AG04449 (cell line): Measurements from ENCODE around the gene MAP2K4.

ENCODE experiments used
- CTCF ChIA-PET: fragments of 350-600 bp; formaldehyde crosslinking; extraction: SDS; loops from one replicate; lab custom pipeline; 2021; ENCODE audit warnings: antibody characterized with exemption; lab: Yijun Ruan, JAX
- POLR2A ChIA-PET: fragments of 400-600, 350-600 bp; formaldehyde crosslinking; extraction: SDS; loops from one replicate; lab custom pipeline; 2020; ENCODE audit warnings: antibody characterized with exemption, inconsistent platforms; lab: Yijun Ruan, JAX
- DNase-seq: peaks from one replicate; pipeline ENCODE4 v3.0.0-alpha.2; 2010; ENCODE audit warnings: low read depth, low spot score
- H3K4me3 ChIP-seq: 2 replicates; pipeline ENCODE4 v1.5.1; 2011; ENCODE audit warnings: low read depth, mild to moderate bottlenecking, control low read depth, low read length
- TF ChIP-seq, protein P1 (sequence below): IDR thresholded peaks from one replicate; pipeline ENCODE4 v1.5.1; 2011; ENCODE audit warnings: mild to moderate bottlenecking, moderate library complexity, low read length, control low read depth, inconsistent platforms; ENCODE audit not compliant: insufficient read depth; ENCODE audit errors: missing control alignments

The MAP2K4 gene

GRCh38 chr17:11986942-11987329, 33.7 kb upstream of the MAP2K4 start:
- no peak overlapping the region for H3K4me3 ChIP-seq
- CTCF ChIA-PET: interaction anchor here (0.6 to 4.0 kb wide), 15 partner anchors 9 to 1355 kb away, joined by 3 to 37 read pairs (median 5); partner anchors contain the start of genes MAP2K4 and ZNF18
- DNase-seq: no peak
- TF ChIP-seq, protein P1, sequence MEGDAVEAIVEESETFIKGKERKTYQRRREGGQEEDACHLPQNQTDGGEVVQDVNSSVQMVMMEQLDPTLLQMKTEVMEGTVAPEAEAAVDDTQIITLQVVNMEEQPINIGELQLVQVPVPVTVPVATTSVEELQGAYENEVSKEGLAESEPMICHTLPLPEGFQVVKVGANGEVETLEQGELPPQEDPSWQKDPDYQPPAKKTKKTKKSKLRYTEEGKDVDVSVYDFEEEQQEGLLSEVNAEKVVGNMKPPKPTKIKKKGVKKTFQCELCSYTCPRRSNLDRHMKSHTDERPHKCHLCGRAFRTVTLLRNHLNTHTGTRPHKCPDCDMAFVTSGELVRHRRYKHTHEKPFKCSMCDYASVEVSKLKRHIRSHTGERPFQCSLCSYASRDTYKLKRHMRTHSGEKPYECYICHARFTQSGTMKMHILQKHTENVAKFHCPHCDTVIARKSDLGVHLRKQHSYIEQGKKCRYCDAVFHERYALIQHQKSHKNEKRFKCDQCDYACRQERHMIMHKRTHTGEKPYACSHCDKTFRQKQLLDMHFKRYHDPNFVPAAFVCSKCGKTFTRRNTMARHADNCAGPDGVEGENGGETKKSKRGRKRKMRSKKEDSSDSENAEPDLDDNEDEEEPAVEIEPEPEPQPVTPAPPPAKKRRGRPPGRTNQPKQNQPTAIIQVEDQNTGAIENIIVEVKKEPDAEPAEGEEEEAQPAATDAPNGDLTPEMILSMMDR: peak; percentile 20
- POLR2A ChIA-PET: interaction anchor here (1.0 kb wide), 1 partner anchor 10 kb away, joined by 3 read pairs; the partner anchor contains the start of gene ZNF18

DNA sequence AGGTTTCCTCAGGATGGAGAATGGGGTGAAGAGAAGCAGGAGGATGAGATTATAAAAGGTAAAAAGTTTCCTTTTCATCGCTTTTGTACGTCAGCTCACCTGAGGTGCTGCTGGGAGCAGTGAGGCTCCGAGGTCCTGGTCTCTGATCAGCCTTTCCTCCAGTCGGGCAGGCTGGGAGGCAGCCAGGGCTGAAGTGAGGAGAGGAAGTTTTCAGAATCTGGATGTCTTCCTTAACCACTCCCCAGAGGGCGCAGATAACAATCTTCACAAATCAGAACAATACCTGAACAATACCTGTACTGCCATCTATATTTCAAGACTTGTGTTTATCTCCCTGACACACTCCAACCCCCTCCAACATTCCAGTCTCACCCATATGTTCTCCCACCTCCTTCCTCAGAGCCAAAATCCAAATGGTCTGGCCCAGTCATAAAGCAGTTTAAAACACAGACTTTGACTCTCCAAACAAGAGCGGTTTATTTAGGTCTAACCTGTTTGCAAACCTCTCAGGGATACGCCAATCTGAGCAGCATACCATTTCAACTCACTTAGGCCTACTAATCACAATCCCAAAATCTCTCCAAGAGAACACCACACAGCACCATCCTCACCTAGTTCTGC, 30.2 kb upstream of the MAP2K4 start:
- DNase-seq: no peak
- TF ChIP-seq, protein P1: no peak
- H3K4me3 ChIP-seq: no peak overlapping the region
- ChIA-PET POLR2A (no interaction called here), CTCF (interaction anchor here (0.6 to 4.1 kb wide), 6 partner anchors 9 to 1254 kb away, joined by 3 to 24 read pairs (median 5); no protein-coding TSS in a partner anchor)

DNA sequence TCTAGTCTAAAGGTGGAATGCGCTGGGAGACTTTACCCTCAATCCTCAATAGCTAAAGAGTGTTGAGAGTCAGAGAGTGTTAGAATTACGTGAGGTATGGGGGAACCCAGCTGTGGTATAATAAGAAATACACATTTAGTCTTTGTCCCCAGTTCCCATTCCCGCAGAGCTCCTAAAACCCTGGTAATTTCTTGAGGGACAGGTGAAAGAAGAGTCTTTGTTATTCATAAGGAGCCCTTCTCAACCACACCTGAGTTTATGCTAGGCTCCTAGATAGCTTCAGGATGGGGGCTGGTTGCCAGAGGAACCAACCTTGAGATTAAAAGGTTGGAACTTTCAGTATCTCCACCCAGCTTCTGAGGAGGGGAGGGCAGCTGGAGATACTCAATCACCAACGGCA, 29.2 kb upstream of the MAP2K4 start:
- no peak for DNase-seq
- H3K4me3 ChIP-seq: no peak overlapping the region
- ChIA-PET POLR2A (no interaction called here), CTCF (interaction anchor here (1.5 to 4.1 kb wide), 3 partner anchors 11 to 1255 kb away, joined by 5 to 24 read pairs (median 8); no protein-coding TSS in a partner anchor)
- TF ChIP-seq, protein P1: no peak

DNA sequence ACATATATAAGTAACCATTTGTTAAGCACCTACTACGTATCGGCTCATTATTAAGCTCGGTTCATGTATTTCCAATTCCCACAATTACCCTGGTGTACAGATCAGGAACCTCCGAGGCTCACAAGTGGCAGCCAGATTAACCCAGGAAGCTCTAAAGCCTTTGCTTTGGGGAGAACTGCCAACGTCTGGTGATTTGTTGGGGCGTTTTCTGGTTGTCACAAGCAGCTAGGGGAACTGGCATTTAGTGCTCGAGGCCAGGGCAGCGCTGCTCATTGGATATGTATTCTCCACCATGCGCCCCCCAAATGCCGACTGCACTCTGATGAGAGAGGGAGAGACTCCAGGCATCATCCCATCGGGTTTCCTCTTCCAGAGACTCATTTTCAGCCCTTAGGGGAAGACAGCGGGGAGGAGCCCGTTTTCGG, 23.9 kb upstream of the MAP2K4 start:
- DNase-seq: no peak
- H3K4me3 ChIP-seq: peak overlapping the region; percentile 82
- TF ChIP-seq, protein P1: no peak
- ChIA-PET POLR2A (interaction anchor here (0.6 to 2.0 kb wide), 9 partner anchors 10 to 1021 kb away, joined by 3 to 23 read pairs (median 3); partner anchors contain the start of genes ELAC2 and MAP2K4), CTCF (interaction anchor here (0.8 to 5.1 kb wide), 5 partner anchors 9 to 1266 kb away, joined by 3 to 25 read pairs (median 5); no protein-coding TSS in a partner anchor)

DNA sequence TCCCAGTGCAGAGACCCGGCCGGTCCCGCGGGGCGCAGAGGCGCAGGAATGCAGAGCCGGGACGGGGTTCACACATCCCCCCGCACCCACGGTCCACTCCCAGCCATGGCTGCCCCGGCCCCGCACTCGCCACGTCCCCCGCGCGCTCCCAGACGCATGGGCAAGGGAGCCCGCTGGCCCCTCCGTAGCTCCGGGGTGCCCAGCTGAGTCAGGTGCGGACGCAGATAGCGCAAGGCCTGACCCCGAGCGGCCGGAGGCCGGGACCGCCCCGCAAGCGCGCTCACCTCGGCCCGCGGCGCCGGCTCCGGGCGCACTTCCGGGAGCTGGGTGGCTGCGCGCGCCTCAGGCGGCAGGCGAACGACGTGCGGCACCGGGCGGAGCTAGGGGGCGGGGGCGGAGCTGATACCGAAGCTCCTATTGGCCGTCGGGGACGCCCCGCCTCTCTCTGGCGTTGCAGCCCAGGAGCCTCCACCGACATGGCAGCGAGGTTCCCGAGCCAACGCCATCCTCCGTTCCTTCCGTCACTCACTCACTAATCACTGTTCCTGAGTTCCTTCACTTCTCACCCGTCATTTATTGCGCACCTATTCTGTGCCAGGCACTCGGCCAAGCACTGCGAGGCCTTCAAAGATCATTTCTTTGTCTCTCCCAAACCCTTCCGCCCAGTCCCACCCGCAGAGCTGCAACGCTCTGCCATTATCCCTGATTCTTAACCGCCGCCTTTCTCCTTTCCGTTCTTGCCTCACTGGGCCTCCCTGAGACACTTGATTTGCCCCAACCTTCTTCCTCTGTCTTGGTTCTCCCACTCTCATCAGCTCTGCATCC, 23.3 kb upstream of the MAP2K4 start, which contains the start of gene ZNF18:
ZNF18 (minus strand) TSS at position 329 of the 825 bp plus-strand sequence. CDS start 4,646 bp downstream, outside the sequence.
- DNase-seq: peak; percentile 51
- ChIA-PET CTCF (interaction anchor here (0.8 to 5.1 kb wide), 4 partner anchors 9 to 23 kb away, joined by 3 to 25 read pairs (median 7); no protein-coding TSS in a partner anchor), POLR2A (interaction anchor here (0.6 to 2.0 kb wide), 12 partner anchors 9 to 1965 kb away, joined by 3 to 23 read pairs (median 3); partner anchors contain the start of genes ELAC2 and MAP2K4)
- peak within 1 kb of the TSS; percentile 82 for H3K4me3 ChIP-seq
- TF ChIP-seq, protein P1: no peak
